ENCODE results near the gene CCDC201.

CCDC201 gene

GRCh38 chr7:45893374-45893995, 20.6 kb upstream of the CCDC201 start:
- DNase-seq (ENCODE audit: low read depth in 4 of 4, low spot score in 1 of 4): no peak

GRCh38 chr7:45892407-45893035, 19.6 kb upstream of the CCDC201 start:
- DNase-seq (ENCODE audit: low read depth in 4 of 4, low spot score in 1 of 4): no peak

DNA sequence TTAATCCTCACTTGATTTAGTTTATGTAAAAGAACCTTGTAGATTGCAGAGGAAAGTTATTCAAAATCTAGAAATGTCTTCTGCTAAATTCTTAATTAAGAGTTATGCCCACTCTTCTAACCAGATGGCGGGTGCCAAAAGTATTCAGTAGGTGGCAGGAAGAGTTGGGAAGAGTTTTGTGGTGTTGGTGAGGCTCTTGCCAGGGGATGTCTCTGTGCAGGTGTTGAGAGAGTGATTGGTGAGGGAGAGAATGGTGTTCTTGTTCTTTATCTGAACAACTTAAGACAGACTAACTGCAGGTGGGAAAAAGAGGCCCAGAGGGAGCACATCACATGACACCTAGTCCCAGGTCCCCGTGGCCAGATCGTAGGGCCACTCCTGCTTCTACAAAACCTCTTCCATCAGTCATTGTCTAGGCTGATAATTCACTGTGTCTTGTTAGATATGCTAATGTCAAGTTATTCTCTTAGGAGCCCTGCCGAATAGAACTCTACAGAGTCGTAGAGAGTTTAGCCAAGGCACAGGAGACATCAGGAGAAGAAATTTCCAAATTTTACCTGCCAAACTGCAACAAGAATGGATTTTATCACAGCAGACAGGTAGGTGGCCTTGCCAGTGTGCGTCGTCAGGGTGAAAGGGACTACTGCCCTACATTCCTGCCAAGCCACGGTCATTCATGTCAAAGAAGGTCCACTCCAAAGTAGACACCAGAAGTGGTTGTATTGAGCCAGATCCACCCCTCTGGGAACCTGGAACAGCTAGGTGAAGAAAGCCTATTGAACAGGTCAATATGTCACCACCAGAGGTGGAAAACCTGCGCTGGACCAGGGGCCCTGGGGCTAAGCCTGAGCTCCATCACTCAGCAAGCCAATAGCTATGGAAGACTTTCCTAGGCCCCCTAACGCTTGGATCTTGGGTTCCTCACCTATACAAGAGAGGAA, 18.9 kb upstream of the CCDC201 start:
- no peak for DNase-seq (ENCODE audit: low read depth in 4 of 4, low spot score in 1 of 4)

DNA sequence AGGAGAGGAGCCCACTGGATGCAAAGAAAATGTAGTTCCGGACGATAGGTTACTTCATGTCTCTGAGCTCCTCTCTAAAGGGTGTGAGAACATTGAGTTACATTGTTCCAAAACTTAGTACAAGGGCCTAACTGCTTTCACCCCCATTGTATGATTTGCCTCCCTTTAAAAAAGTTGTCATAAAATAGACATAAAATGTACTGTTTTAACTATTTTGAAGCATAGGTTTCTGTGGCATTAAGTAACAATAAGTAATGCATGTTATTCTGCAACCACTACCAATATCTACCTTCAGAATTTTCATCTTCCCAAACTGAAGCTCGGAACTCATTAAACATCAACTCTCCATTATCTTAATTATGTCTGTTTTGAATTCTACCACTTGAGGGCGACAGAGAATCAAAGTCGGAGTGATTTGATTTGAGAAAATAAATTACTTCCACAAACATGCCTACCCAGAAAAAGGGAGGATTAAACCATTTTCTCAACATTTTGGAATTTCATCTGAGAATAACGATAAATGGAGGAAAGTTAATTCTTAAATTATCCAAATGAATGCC, 18.1 kb upstream of the CCDC201 start:
- DNase-seq (ENCODE audit: low read depth in 4 of 4, low spot score in 1 of 4): no peak

- DNase-seq (ENCODE audit: low read depth in 4 of 4, low spot score in 1 of 4): no peak
These were observed 17.4 kb upstream of the CCDC201 start for GRCh38 chr7:45890125-45890901.

GRCh38 chr7:45889367-45890067, 16.6 kb upstream of the CCDC201 start:
- DNase-seq (ENCODE audit: low read depth in 4 of 4, low spot score in 1 of 4): no peak

DNA sequence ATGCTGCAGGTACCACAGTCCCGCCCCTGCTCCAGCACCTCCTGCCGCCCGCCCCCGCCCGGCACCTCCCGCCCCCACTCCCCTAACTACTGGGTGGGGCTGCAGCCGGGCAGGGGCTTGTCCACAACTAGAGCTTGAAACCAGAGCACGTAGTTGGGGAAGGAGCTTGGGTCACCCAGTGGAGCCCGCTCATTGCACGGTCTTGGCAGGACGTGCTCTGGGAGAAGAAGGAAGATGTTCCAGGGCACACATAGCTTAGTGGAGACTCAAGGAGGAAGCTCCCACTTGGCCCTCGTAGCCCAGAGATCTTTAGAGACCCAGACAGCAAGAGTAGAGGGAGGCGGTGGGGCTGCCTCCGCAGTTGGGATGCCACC, 16.1 kb upstream of the CCDC201 start:
- DNase-seq (ENCODE audit: low read depth in 4 of 4, low spot score in 1 of 4): no peak

DNA sequence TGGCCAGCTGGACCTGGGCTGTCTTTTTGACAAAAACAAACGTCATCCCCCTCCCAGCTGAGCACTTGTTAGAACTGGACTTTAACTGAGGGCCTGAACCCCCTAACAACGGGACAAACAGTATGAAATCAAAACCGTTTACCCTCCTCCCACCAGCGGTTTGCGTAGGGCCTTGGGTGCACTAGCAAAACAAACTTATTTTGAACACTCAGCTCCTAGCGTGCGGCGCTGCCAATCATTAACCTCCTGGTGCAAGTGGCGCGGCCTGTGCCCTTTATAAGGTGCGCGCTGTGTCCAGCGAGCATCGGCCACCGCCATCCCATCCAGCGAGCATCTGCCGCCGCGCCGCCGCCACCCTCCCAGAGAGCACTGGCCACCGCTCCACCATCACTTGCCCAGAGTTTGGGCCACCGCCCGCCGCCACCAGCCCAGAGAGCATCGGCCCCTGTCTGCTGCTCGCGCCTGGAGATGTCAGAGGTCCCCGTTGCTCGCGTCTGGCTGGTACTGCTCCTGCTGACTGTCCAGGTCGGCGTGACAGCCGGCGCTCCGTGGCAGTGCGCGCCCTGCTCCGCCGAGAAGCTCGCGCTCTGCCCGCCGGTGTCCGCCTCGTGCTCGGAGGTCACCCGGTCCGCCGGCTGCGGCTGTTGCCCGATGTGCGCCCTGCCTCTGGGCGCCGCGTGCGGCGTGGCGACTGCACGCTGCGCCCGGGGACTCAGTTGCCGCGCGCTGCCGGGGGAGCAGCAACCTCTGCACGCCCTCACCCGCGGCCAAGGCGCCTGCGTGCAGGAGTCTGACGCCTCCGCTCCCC, 15.5 kb upstream of the CCDC201 start, which contains the start of gene IGFBP1:
IGFBP1 (plus strand) TSS at position 304 of the 808 bp plus-strand sequence; CDS start at position 469, 165 bp downstream.
- DNase-seq (ENCODE audit: low read depth in 4 of 4, low spot score in 1 of 4): no peak

DNA sequence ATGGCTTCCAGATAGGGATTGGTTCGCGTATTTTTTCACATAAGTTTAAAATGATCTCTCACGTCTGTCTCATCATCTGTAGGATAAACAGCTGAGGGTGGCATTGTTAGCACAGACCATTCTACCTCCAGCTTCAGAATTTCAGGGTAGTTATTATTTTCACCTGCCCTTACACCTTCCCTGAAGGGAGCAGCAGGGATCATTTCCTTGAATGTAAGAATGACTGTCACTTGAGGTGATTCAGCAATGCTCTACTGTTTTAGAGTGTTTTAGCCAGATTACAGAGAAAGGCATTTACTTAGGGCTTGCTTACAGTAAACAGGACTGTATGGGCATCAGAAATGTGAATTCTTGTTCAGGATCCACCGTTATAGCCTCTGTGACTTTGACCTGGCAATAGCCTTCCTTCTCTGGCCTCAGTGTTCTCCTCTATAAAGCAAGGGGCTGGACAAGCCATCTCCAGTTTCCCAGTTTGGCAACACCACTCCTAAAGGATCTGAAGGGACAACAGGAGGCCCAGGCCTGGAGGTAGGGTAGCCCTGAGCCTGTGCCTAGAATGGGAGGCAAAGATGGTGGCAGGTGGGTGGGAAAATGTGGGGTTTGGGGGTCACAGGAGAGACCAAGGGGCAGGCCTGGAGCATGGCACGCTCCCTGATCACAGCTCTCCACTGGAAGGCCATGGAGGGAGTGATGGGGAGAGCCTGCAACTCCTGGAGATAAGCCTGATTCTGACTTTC, 14.2 kb upstream of the CCDC201 start:
- no peak for DNase-seq (ENCODE audit: low read depth in 4 of 4, low spot score in 1 of 4)

DNA sequence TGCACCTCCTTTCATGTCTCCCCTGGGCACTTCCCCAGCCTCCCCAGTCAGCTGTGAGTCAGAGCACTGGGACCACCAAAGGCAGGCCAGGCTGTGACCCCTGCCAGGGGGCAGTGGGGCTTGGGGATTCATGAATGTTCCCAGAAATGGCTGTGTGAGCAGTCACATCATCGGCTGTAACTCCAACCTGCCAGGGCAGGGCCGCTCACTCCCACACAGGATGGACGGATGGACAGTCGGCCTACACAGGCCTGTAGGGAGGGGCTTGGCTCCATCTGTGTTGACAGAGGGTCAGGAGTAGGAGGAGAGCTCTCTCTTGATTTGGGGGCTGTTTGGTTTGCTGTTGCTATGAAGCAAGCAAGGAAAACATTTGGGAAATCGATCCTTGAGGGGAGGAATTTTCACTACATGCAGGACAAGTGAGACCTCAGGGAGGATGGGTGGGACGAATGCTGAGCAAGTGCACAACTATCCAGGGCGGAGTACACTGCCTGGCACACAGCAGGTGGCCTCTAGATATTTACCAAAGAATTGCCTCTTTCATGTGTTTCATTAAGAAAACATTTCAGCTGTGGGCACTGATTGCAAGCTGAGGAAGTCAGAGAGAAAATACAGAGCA, 12.5 kb upstream of the CCDC201 start:
- no peak for DNase-seq (ENCODE audit: low read depth in 4 of 4, low spot score in 1 of 4)

DNA sequence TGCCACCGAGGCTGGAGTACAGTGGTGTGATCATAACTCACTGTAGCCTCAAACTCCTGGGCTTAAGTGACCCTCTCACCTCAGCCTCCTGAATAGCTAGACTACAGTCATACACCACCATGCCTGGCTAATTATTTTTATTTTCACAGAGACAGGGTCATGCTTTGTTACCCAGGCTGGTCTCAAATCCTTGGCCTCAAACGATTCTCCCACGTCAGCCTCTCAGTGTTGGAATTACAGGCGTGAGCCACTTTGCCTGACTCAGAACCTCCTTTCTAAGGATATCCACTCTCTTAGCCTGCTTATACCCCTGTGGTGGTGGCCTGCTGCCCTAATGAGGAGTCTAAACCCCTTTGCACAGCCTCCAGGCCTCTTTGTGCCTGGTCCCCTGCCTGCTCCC, 11.3 kb upstream of the CCDC201 start:
- DNase-seq (ENCODE audit: low read depth in 4 of 4, low spot score in 1 of 4): no peak

DNA sequence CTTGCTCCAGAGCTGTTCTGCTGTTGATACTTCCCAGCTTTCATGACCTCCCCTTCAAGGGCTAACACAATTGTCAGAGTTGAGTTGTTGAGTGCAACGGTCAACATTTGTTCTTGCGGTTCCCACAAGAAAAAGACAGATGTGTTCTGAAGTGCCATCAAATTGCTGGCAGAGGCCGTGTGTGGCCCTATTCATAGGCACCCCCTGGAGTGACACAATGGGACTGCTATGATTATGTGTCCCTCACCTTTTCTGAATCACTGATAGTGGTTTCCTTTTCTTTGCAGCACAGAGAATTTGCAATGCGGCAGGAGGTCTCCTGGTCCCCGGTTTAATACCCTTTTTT, 9.6 kb upstream of the CCDC201 start:
- no peak for DNase-seq (ENCODE audit: low read depth in 4 of 4, low spot score in 1 of 4)

- no peak for DNase-seq (ENCODE audit: low read depth in 4 of 4, low spot score in 1 of 4)
These were observed 9.0 kb upstream of the CCDC201 start for GRCh38 chr7:45881759-45882464.

DNA sequence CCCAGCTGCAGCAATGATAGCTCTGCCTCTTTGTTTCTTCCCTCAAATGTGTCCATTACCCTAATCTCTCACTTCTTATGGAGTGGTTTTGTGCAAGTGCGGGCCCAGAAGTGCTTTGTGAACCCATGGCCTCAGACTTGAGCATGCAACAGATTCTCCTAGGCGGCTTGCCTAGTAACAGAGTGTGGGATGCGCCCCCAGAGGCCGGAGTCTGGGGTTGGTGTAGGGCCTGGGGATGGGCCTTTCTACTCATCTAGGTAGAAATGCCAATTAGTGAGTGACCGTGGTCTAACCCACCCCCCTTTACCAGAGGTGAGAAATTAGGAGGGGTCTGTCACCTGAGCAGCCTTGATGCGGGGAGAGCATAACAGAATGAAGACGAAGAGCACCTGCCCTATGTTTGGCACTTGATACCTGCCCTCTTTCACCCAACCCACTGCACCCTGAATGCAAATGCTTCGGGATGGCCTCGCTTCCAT, 8.4 kb upstream of the CCDC201 start:
- no peak for DNase-seq (ENCODE audit: low read depth in 4 of 4, low spot score in 1 of 4)

DNA sequence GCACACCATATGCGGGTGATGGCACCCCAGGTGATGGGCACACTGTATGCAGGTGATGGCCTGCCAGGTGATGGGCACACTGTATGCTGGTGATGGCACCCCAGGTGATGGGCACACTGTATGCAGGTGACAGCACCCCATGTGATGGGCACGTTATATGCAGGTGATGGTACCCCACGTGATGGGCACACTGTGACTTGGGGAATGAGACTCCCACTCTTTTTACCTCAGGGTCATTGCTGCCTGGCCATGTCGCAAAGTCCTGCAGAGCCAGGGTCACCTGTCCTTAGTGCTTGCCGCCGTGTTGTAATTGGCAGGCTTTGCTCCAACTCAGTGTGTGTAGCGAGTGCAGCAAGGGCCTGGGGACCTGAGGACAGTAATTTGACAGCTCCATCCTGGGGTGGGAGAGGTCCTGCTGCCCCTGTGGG, 7.6 kb upstream of the CCDC201 start:
- no peak for DNase-seq (ENCODE audit: low read depth in 4 of 4, low spot score in 1 of 4)

DNA sequence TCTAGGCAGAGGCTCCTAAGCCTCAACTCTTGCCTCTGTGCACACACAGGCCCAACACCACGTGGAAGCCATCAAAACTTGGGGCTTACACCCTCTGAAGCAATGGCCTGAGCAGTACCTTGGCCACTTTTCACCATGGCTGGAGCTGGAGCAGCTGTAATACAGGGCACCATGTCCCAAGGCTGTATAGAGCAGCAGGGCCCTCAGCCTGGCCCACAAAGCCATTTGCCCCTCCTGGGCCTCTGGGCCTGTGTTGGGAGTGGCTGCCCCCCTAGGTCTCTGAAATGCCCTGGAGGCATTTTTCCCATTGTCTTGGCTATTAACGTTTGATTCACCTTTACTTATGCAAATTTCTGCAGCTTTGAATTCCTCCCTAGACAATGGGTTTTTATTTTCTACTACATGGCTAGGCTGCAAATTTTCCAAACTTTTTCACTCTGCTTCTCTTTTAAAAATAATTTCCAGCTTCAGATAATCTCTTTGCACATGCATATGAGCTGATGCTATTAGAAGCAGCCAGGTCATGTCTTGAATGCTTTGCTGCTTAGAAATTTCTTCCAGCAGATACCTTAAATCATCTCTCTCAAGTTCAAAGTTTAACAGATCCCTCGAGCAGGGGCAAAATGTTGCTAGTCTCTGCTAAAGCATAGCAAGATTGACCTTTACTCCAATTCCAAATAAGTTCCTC, 5.7 kb upstream of the CCDC201 start:
- no peak for DNase-seq (ENCODE audit: low read depth in 4 of 4, low spot score in 1 of 4)

- no peak for DNase-seq (ENCODE audit: low read depth in 4 of 4, low spot score in 1 of 4)
These were observed 3.6 kb upstream of the CCDC201 start for GRCh38 chr7:45876519-45876918.
